Pulmonary artery endothelial cell (primary cell): ENCODE measurements around the gene ITPR2. TPM values are rescaled to one million over a fixed set of nuclear protein-coding genes. Genes with fewer than 3 reads are reported as not detected.
"Not testable (repeated sequence)": the region's sequence is repeated elsewhere in the genome, so short reads cannot be mapped to it uniquely, and the experiment has no call there.

Experiments used
- DNase-seq: peaks from one replicate; pipeline ENCODE4 v3.0.0-alpha.2; 2011; ENCODE audit warnings: low read depth, low spot score
- total RNA-seq: library from RNA; depleted of rRNA; stranded (reverse); fragments of >200 nt; gene quantifications from 2 replicates; pipeline ENCODE4 v1.2.3, GENCODE V29; 2014

Gene ITPR2
- total RNA-seq, 1 donor from 2014 or later: 96.2 TPM

DNA sequence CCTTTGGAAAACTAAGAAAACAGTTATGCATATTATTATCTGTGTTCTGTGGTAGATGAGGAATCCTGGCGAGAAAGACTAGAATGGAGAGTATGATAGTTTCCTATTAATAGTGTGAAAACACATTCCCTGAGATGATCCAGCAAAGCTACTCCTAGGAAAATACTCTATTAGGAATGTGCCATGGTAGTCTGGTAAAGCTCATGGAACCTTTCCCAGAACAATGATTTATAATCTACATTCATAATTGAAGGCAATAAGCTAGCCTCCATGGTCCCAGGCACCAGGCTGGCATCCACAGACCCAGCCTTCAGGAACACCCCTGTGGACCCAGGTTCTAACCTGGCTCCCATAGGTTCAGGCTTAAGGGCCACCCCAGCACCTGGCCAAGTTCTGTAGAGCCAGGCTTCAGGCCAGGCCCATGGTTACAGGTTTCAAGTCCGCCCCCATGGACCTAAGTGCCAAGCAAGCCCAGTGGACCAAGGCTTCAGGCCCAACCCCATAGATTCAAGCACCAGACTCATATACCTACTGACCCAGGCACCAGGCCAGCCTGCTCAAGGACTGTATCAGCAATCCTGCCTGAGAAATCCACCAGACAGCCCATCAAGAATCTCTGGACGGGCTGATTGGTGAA, 72.2 kb downstream of the ITPR2 start:
- no peak for DNase-seq

DNA sequence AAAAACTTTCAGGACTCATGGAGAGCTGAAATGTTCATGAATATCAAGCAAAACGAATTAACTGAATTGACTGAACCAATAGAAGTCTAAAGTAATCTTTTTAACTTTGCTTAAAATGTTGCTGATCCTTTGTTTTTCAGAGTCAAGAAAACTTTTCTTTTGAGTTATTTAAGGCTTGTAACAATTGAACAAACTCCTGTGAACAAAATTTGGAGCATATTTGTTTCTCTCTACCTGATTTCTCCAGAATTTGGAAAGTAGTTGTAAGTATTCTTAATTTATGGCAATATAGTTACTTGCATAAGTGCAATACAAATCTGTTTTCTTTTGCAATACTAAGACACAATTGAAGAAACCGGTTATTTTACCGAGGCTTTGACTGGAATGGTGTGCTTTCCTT, 77.6 kb downstream of the ITPR2 start:
- not testable (repeated sequence) for DNase-seq

DNA sequence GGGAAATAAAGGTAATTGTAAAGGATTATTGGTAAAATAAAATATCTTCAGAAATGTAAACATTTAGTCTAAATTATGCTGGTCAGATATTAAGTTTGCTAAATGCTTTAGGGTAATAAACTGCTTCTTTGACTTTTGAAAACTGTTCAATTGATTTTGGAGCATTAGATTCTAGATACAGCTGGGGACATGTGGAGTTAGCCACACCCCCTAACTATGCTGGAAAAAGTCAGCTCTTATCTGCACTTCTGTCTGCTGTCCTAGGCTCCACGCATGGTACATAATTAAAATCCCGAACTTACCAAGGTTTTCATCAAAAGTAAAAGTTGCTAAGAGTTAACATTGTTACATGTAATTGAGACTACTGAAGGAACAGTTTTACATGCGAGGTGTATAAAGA, 78.8 kb downstream of the ITPR2 start:
- no peak for DNase-seq

DNA sequence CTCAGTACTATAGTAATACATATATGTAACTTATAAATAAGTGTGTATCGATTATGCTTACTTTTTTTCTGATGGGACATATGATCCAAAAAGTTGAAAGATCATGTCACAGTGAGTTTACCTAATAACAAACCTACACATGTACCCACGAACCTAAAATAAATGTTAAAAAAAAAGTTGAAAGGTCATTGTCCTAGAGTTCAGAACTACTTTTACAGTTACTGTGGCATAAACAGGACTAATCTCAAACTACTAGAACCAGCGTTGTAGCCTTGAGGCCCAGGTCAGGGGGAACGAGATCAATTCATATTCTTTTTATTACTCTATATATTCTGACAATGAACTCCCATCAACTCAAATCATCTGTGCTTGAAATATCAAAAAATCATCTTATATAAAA, 81.8 kb downstream of the ITPR2 start:
- DNase-seq: no peak

DNA sequence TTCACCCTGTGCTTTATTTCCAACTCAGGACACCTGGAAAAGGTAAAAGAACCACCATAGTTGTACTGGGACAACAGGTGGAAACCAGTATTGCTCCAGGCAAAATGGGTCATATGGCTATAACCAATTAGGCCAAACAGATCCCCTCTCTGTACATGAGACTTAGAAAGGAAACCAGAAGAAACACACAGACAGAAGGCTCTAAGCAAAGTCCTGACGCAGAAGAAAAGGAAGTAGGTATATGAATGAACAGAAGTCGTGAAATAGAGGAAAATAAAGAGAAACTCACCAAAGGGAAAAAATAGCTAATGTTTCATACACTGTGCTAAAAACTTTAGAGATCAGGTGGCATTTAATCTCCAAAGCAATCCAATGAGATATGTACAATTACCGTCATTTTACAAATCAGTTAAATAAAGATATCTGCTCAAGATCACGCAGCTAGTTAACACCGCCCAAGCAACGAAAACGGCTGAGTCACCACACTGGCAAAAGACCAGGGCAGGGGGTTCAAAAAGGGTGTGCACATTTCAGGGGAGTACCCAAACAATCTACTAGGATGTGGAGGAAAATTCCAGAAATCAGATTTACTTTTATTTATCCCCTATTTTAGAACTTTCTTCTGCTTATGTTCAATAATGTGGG, 82.3 kb downstream of the ITPR2 start:
- DNase-seq: no peak

DNA sequence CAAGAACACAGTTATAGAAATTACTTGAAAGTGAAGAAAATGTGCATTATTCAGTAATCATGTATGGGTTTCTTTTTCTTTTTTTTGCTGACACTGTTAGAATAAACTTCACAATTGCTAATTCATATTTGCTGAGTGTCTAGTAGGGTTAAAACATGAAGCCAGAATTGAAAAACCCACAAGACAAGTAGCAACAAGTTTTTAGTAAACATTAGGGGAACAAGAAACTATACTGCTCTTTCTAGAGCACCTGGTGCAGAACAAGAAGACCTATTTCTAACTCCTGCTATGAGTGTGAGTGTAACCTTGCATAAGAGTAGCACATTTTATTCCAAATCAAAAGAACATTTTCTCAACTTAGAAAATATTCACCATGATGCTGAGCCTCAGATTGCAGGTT, 83.2 kb downstream of the ITPR2 start:
- DNase-seq: no peak

DNA sequence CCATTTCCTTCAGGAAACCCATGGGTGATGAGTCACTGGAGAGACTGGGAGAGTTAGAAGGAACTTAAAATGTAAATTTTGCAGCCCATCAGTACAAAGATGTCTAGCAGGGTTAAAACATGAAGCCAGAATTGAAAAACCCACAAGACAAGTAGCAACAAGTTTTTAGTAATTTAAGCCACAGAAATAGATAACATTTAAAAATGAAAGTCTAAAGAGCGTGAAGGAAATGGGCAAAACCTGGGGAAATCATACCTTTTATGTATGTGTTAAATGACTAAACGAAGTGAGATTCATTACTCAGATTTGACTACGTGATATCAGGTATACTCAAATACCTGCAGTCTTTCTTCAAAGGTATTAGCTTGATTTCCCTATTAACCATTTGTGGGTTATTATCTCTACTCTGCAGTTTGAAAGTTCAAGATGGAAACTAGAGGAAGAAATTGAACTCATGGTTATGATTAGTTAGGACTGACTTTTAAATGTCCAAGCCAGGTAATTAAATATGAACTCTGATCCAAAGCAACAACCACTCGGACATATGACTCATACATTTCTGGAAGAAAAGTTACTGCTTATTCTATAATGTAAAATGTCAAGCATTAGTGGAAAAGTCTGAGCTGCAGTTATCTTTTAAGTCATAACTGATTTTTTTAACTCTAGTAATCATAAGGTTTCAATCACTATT, 84.1 kb downstream of the ITPR2 start:
- DNase-seq: no peak

DNA sequence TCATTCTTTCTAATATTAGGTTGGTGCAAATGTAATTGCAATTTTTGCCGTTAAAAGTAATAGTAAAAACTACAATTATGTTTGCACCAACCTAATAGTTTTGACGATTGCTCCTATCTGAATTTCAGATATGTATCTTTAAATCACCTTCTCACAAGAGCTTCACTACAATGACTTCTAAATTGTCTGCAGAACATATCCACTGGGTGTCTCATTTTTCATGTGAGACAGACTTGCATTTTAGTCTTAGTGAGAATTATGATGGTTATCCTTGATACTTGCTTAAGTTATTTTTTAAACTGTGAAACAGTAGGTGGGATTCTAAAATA, 84.6 kb downstream of the ITPR2 start:
- no peak for DNase-seq

DNA sequence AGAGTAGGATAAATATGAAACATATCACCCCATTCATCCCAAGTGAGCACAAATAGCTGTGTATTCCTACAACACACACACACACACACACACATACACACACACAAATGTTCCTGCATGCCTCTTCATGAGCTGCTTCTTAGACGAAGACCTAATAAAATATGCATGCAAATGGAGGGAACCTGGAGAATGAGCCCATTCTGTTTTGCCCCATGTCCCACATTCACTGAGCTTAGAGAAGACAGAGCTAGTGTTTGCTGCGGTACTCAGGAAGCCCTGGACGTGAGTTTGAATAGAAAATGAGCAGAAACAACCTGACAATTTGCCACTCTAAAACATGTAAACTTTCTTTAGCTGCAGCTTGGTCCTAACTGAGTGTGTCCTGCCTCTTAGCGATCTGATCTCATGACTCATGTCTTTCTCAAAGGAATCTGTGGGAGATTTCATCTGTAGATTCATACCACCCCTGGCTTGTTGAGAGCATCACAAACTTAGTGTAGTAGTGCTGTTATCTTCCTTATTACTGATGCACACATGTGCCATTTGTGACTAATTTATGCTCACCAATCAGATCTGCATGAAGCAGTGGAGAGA, 86.8 kb downstream of the ITPR2 start:
- no peak for DNase-seq

DNA sequence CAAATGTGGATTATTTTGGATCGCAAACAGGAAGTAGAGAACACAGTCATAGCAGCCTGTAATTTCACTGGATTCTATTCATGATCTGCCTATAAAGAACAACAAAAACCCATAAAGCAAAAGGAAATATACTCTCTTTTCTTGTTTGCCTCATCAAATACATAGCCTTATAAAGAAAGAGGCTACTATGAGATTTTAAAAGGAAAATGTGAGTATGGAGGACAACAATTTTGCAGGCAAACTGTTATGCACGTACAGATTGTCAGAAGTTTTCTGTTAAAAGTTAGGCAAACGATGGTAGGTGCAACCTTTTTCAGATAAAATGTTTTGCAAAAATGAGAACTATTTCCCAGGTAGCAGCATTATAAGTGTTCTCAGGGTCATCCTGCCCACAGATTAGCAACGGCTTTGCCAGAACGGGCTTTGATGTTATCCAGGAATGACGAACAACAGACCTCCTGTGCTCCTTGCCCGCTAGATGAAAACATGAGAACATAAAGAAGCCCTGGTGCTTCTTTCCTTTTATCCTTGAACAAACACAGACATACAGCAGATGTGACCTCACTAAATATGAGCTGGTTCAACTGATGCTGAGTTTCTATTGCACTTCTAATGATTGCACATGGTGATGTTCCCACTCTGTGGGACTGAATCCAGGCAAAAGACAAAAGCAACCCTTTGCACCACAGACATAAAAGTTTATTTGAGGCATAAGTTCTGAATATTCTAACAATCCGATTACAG, 88.1 kb downstream of the ITPR2 start:
- DNase-seq: no peak

DNA sequence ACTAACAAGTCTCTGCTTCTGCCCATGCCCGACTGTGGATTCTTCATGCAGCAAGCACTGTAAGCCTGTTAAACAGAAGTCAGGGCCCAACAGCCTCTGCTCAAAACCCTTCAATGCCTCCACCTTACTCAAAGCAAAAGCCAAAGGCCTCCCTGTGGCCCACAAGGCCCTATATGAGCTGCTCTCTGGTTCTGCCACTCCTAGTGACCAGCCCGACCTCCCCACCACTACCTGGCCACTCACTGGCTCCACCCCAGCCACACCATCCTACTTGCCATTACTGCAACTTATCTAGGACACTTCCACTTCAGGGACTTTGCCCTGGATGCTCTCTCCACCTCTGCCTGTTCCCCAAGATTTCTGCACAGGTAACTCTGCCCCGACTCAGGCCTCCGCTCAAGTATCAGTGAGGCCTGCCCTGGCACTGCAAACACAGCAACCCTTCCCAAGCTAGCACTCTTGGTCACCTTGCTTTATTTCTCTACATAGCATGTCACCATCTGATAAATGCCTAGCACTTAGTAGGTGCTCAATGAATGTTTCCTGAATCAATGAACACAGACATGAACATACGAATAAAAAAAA, 88.9 kb downstream of the ITPR2 start:
- no peak for DNase-seq

DNA sequence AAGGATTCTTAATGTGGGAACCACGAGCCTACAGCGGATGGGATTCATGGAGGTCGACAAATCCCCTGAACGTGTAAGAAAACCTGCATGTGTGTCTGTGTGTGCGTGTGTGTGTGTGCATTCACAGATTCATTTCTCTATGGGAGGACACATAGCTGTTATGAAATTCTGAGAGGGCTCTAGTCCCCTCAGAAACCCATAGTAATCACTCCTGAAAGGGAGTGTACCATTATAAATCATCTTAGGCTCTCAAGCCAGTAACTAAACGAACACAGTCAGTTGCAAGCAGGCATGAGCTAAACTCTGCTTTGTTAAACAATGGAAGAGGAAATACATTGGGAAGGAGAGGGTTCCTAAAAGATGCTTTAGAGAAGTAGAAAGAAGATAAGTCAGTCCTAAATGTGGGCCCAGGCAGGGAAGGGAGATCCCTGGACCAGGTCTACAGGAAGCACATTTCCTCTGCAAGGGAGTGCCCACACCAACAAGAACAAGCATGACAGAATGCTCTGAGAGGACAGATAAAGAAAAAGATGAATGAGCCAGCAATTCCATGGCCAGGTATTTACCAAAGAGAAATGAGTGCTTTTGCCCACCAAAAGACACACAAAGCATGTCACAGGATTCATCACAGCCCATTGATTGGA, 91.3 kb downstream of the ITPR2 start:
- no peak for DNase-seq

DNA sequence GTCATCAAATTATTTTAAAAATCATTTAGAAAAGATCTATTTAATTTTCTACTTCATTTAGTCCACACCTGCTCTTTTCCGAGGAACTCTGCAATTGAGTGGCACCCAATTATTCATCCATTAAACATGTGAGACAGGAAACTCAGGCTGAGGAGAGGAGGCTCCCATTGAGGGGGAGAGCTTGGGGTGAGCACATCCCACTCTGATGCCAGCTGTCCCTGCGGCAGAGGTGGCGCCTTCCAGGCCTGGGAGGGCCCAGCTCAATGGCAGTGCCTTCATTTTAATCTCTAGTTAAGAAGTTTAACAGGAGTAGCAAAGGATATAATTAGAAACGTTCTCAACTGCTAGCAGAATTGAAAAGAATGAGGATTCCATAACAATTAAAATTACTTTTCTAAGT, 92.0 kb downstream of the ITPR2 start:
- DNase-seq: no peak

DNA sequence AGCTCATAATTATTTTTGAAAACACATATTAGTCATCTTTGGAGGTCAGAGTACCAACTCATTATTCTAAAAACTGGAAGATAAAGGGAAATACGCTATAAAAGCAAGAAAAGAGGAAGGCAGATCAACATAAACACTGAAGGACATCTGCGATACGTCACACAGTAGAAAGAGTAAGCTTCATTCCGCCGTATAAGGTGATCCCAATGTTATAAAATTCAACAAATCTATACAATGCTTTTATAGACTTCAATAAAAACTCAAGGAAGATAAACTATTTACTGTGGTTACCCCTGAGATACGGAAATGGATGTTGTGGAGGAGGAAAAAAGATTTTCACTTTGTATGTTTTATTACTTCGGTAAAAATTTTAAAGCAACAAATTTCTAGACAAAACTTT, 92.6 kb downstream of the ITPR2 start:
- DNase-seq: no peak

DNA sequence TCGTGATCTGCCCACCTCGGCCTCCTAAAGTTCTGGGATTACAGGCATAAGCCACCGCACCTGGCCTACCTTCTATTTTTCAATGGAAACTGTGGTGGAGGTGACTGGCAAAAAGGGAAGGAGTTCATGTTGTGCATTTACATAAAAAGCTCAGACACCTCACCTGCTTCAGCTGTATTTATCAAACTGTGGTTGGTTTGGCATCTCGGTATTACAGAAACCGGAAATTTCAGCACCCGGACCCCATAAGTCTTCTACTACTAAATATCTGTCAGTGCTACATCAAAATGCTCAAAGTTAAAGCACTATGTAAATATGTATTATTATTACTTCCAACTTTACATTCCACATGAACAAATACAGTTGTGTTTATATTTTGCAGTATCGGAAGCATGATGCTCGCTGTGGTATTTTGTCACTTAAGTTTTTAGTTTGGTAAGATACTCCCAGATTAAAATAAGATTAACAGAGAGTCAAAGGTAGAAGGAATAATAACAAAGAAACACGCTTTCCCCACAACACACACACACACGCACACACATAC, 95.4 kb downstream of the ITPR2 start:
- no peak for DNase-seq

DNA sequence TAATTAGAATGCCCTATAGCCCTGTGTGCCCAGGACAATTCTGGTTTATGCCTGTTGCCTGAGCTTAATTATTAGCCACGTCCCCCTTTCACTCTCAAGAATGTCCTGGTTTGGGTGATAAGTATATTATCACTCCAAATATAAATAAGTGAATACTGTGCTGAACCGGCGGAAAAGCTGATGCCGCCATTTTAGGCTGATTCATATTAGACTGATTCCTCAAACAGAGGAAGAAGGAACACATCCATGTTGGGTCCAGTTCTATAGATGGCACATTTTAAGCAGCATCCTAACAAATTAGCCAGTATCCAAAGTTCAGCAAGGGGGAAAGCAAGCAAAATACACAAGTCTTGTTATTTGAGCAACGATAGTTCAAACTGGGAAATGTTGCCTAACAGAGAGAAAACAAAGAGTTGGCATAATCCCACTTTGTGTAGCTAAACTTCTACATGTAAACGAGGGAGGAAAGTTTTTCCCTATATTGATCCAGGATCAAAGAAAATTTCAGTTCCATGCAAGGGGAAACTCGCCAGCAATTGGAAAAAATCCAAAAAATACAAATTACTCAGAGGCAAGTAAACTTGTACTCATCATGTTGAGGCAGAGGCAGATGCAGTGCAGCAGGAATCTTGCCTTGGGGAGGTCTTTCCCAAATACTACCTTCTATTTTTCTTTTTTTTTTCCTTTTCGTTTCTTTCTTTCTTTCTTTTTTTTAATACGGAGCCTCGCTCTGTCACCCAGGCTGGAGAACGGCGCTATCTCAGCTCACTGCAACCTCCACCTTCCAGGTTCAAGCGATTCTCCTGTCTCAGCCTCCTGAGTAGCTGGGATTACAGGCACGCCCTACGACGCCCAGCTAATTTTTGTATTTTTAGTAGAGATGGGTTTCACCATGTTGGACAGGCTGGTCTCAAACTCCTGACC, 96.2 kb downstream of the ITPR2 start:
- no peak for DNase-seq

DNA sequence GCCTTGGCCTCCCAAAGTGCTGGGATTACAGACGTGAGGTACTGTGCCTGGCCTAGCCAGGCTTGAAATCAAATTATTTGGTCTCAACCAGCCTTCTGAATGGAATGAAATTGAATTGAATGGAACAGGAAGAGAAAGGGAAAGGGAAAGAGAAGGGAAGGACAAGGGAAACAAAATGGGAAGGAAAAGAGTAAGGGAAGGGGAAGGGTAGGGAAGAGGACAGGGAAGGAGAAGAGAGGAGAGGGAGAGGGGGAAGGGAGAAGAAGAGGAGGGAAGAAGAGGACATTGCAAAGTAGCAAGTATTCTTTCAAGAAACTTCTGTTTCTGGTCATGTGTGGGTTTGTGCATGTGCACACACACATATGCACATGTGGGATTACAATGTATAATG, 97.8 kb downstream of the ITPR2 start:
- no peak for DNase-seq

DNA sequence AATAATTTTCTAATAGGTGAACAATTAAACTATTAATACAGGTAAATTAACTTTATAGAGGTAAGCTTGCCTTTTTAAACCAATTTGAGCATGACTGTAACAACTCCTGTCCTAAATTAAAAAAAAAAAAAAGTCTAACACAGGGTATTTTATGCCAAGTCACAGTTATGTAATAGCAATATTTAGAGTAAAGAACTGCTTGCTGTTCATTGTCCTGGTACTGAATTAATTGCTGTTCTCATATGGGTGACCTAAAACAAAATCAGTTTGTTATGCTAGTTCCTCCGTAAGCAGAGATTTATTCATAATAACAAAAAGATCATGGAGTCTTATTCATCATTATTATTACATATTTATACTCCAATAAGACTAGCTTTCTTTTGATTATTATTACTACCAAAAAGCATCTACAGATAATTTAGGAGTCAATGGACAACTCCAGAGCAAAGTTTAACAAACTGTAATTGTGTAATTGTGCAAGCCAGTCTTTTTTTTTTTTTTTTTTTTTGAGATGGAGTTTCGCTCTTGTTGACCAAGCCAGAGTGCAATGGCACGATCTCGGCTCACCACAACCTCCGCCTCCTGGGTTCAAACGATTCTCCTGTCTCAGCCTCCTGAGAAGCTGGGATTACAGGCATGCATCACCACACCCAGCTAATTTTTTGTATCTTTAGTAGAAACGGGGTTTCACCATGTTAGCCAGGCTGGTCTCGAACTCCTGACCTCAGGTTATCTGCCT, 98.3 kb downstream of the ITPR2 start:
- no peak for DNase-seq
